Cortex of kidney (tissue), 1 donor: ENCODE results near the gene SNRPA.
"Not testable (repeated sequence)": the region's sequence is repeated elsewhere in the genome, so short reads cannot be mapped to it uniquely, and the experiment has no call there.

ENCODE experiments used
- DNase-seq: peaks from one replicate; lab custom pipeline; 2025; lab: John Stamatoyannopoulos, UW

Gene SNRPA

GRCh38 chr19:40721936-40722661 lies 28.9 kb upstream of the SNRPA start:
- no peak for DNase-seq

GRCh38 chr19:40723661-40724254 lies 27.2 kb upstream of the SNRPA start:
- DNase-seq = no peak

- DNase-seq = no peak
Measured at GRCh38 chr19:40724315-40724714, 26.7 kb upstream of the SNRPA start.

DNA sequence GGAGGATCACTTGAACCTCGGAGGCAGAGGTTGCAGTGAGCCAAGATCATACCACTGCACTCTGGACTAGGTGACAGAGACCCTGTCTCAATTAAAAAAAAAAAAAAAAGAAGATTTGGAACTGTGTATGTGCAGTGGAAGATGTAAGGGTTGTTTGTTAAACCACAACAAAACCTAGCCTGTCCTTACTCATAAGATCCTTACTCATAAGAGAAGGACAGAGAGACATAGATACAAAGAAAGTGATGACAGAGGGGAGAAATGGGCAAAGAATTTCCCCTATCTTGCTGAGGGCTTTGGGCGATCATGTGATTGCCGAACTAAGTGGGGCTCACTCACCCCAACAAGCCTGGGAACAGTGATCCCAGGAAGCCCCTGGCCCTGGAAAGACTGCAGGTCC lies 26.1 kb upstream of the SNRPA start:
- no peak for DNase-seq

- no peak for DNase-seq
Measured at GRCh38 chr19:40726279-40726678, 24.7 kb upstream of the SNRPA start.

DNA sequence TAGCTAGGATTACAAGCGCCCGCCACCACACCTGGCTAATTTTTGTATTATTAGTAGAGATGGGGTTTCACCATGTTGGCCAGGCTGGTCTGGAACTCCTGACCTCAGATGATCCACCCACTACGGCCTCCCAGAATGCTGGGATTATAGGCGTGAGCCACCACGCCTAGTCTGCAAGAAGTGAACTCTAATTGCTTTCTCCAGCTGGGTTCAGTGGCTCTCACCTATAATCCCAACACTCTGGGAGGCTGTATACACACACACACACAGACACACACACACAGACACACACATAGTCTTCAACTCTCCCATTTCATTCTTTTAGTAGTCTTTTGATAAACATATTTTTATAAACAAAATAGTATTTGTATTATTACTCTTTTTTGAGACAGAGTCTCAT lies 20.9 kb upstream of the SNRPA start:
- not testable (repeated sequence) for DNase-seq

DNA sequence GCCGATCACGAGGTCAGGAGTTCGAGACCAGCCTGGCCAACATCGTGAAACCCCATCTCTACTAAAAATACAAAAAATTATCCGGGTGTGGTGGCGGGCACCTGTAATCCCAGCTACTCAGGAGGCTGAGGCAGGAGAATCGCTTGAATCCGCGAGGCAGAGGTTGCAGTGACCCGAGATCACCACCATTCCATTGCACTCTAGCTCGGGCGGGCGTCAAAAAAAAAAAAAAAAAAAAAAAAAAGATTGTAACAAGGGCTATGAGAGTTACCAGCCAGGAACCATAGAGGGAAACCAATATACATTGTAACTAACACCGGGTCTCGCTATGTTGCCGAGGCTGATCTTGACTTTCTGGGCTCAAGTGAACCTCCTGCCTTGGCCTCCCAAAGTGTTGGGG lies 18.7 kb upstream of the SNRPA start:
- DNase-seq = not testable (repeated sequence)

DNA sequence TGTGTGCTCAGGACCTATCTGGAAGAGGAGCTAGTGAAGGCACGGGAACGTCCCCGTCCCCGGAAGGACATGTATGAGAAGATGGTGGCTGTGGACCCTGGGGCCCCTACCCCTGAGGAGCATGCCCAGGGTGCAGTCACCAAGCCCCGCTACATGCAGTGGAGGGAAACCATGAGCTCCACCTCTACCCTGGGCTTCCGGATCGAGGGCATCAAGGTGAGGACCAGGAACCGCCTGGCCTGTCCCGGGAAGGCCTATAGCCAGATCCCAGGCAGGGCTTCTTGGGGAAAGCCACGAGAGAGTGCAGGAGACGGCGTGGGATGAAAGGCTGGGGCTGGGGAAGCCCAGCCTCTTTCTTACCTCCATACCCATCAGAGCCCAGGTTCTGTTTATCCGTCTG lies 17.9 kb upstream of the SNRPA start:
- DNase-seq = no peak

- no peak for DNase-seq
Measured at GRCh38 chr19:40735013-40735771, 15.8 kb upstream of the SNRPA start.

DNA sequence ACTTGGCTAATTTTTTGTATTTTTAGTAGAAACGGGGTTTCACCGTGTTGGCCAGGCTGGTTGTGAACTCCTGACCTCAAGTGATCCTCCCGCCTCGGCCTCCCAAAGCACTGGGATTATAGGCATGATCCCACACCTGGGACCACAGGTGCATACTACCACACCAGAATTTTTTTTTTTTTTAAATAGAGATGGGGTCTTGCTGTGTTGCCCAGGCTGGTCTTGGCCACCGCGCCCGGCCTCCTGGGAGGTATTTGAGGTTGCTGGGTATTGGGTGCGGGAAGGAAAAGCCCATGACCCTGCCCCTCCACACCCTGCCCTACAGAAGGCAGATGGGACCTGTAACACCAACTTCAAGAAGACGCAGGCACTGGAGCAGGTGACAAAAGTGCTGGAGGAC lies 14.3 kb upstream of the SNRPA start:
- DNase-seq = no peak

DNA sequence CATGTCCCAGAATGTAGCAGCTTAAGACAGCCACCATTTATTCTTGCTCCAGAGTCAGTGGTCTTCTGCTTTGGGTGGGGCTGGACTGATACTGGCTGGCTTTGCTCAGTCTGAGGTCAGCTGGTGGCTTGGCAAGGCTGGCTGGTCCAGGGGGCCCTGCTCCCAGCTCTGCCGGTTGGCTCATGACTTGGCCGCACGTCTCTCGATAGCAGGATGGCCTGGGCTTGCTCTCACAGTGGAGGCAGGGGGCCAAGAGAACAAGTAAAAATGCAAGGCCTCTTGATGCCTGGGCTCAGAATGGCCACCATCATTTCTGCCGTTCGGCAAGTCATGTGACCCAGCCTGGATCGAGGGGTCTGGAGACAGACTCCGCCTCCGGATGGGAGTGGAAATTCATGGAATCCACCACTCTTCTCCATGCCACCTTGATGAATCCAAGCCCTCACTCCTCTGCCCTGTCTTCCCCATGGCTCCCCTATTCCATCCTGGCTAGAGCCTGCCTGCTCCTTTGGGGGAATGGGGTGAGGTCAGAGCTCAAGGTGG lies 13.8 kb upstream of the SNRPA start:
- no peak for DNase-seq

DNA sequence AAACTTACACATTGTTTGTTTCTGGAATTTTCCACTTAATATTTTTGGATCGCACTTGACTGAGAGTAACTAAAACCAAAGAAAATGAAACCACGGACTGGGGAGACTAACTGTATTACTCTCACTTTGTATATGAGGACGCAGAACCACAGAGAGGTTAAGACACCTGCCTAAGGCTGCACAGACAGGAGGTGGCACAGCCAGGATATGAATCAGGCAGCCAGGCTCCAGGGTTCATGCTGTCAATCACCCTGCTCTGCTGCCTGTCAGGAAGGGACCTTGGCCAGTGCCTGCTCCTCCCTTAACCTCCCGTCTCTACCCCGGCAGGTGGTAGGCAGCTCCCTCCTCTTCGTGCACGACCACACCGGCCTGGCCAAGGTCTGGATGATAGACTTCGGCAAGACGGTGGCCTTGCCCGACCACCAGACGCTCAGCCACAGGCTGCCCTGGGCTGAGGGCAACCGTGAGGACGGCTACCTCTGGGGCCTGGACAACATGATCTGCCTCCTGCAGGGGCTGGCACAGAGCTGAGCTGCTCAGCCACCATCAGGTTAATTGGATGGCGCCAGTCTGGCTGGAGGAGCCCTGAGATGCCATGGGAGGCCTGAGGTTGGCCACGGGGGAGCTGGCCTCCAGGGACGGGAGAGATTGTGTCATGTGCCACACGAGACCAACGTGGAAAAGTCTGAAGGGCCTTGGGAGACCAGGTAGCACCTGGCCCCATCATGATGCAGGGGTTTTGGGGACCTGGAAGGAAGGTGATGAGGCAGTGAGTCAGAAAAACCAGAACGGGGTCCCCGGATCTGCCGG lies 11.8 kb upstream of the SNRPA start:
- no peak for DNase-seq

DNA sequence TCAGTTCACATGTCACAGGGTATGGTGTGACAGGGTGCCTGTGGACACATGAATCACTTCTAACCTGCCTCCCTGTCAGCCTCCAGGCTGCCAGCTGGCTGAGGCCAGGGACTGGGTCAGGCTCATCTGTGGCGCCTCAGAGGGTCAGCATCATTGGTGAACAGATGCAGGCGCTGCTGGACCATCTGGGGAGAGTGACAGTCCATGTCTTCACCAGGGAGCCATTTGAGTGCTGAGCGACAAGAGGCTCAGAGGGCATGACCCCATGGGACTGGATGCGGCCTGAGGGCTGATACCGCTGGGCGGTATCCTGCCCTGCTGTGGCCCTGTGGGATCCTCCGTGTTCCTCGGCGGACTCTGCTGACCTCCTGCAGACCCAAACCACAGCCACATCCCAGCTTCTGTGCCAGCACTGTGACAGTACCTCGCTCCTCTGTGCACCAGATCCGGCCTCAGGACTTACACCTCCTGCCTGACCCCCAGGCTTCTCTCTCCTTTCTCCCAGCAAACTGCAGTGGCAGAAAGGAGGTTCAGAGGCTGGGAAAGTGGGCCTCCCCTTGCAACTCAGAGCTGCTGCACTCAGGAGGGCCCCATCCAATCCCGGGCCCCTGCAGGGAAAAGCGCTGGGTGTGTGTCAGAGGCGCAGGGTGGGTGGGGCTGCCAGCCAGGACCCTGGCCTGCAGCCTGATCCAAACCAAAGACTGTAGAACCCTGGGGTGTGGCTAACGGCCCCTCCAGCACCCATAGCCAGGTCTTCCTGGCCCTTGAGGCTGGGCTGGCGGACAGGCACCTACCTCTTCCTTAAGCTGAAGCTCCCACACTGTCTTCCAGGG lies 10.9 kb upstream of the SNRPA start:
- DNase-seq = no peak

- DNase-seq = no peak
Measured at GRCh38 chr19:40740747-40741146, 10.3 kb upstream of the SNRPA start.

DNA sequence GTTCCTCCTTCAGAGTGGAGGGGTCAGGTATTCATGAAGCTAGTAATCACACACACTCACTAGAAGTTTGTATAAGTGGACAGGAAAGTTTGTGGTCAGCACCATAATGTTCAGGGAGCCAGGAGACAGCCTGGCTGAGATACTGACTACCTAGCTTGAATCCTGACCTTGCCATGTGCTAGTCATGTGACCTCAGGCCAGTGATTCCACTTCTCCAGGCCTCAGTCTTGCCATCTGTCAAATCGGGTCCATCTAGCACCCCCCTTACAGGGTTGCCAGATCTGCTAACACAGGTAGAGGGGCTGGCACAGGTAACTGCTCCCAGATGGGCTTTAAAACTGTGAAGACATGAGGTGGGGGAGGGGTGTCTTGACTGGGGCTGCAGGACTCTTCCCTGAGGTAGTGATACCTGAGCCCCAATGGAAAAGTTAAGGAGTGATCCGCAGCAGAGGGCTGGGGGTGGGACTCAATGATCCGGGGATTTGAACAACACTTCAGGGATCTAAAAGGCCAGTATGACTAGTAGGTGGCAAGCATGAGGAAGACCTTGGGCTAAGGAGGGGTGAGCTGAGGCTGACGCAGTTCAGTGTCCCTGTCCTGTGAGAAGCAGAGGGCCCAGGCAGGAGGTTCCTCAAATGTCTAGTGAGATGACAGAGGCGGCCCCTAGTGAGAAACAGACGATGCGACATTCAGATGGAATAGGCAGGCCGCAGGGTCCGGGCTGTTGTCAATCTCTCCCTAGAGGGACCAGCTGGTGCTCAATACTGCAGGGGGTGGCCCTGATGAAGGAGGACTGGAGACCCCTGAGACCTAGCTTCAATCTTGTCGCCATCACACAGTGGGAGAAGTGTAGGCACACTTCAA lies 9.2 kb upstream of the SNRPA start:
- DNase-seq = no peak

- DNase-seq = no peak
Measured at GRCh38 chr19:40742477-40742876, 8.5 kb upstream of the SNRPA start.

DNA sequence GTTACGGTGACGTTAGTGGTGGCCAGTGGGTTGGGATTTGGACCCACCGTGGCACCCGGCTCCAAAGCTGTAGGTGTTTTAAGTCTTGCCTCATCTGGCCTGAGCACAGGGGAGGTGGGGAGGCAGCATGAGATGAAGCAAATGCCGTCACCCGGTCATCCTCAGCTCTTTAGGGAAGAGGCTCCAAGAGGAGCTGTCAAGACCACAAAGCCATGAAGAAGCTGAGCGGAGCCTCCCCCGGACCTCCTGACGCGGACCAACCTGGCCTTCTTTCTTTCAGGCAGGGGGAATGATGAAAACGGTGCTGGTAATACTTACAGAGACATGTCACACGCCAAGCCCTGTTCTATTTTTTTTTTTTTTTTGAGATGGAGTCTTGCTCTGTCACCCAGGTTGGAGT lies 8.1 kb upstream of the SNRPA start:
- no peak for DNase-seq

DNA sequence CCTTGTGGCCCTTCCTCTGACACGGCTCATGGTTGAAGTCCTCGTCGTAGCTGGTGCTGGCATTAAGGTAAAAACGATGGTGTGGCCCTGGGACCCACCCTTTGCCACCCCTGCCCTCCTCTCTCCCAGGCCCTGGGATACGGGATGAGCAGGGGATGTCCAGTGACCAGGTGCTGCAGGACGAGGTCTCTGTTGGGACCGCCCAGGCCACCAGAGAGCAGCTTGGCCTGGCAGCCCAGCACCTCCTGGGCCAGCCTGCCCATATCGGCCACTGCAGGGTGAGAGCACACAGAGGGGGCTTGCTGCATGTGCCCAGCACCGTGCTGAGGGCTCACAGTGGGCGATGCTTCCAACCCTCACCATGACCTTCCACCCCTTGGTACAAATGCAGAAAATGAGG lies 7.1 kb upstream of the SNRPA start:
- no peak for DNase-seq

DNA sequence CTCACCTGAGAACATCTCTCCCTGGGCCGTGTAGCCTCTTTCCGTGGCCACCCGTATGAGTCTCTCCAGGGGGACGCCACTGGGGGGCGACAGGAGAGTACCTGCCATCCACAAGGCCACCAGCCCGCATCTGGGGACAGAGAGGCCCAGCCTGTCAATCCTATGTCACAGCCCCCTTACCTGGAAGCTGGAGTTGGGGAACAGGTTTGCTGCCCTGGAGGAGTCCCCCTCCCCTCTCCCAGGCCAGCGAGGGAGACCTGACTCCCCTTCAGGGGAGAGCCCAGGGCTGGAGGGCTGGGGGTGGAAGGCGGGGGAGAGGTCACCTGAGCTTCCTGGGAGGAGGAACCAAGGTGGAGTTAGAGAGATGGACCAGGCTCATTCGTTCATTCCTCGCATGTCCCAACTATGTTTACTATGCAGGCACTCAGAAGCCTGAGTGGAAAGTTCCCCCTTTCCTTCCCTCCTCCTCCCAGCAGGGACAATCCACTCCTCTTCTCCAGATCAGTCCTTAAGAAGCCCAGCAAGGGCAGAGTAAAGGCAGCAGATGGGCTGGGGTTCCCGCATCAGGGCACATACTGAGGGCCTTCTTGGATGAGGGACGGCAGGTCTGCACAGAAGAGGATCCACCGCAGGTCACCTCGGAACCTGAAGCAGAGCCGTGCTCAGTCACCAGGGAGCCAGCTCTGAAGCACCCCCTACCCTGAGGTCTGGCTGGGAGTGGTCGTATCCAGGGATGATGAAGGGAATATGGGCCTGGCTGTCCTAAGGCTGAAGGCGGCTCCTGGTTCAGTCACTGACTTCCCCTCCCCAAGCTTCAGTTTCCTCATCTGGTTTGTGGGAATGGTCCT lies 6.2 kb upstream of the SNRPA start:
- DNase-seq = no peak
